ENCODE results near the gene SELENOS. TPM values are rescaled to one million over a fixed set of nuclear protein-coding genes. Genes with fewer than 3 reads are reported as not detected.

SELENOS gene
- total and polyA plus RNA-seq, 7 donors, result 25.7 to 201 (median 98.9) TPM

- Histone ChIP-seq H3K36me3 (ENCODE audit: insufficient read depth in 1 of 2, low read depth in 1 of 2) (no peaks in the 10 kb centered on the region), H3K27me3 (ENCODE audit: insufficient read depth in 3 of 3, low read length in 2 of 3) (no peaks in the 10 kb centered on the region), H3K4me3 (no peak overlapping the region), H3K4me1 (peaks cover 13% of the 10 kb centered on the region), H3K27ac (no peak overlapping the region), H3K9me3 (no peaks in the 10 kb centered on the region)
- intact Hi-C loops (cut with DNase I), result loop anchor here (2.0 to 10.0 kb wide), 3 partner anchors 130 to 330 kb away; no protein-coding TSS in a partner anchor
- WGBS, 3 donors, result 68 to 72% (median 68%) methylated on average over 5 of the region's 5 CpGs
- DNase-seq (no peak), ATAC-seq (no peak)
- TF ChIP-seq CTCF (IDR thresholded peaks at IDR 0.05), result no peak
Measured at GRCh38 chr15:101255051-101255395, 22.3 kb downstream of the SELENOS start.

- no peak for TF ChIP-seq CTCF (IDR thresholded peaks at IDR 0.05)
Measured at GRCh38 chr15:101254157-101255050, 22.9 kb downstream of the SELENOS start.

GRCh38 chr15:101252836-101253235 lies 24.4 kb downstream of the SELENOS start:
- 46 to 62% (median 53%) methylated on average over 3 of the region's 3 CpGs for WGBS, 3 donors
- DNase-seq (no peak), ATAC-seq (no peak)
- no peaks in the 10 kb centered on the region for H3K9me3 ChIP-seq
- H3K4me1 ChIP-seq, result peaks cover 34% of the 10 kb centered on the region
- H3K27me3 ChIP-seq (ENCODE audit: insufficient read depth in 3 of 3, low read length in 2 of 3), result no peaks in the 10 kb centered on the region
- peak overlapping the region; percentile 75 for H3K4me3 ChIP-seq
- intact Hi-C loops (cut with DNase I), result loop anchor here (5.0 to 10.0 kb wide), 3 partner anchors 66 to 328 kb away; no protein-coding TSS in a partner anchor
- TF ChIP-seq CTCF (IDR thresholded peaks at IDR 0.05), result no peak
- no peaks in the 10 kb centered on the region for H3K36me3 ChIP-seq (ENCODE audit: insufficient read depth in 1 of 2, low read depth in 1 of 2)
- peak overlapping the region; percentile 84 for H3K27ac ChIP-seq

More at GRCh38 chr15:101254157-101255050, 22.9 kb downstream of the SELENOS start:
- 79 to 82% (median 81%) methylated on average over 11 of the region's 11 CpGs for WGBS, 3 donors
- no peaks in the 10 kb centered on the region for H3K9me3 ChIP-seq
- peaks cover 19% of the 10 kb centered on the region for H3K4me1 ChIP-seq
- DNase-seq (no peak), ATAC-seq (no peak)
- intact Hi-C loops (cut with DNase I), result loop anchor here (1.0 to 10.0 kb wide), 5 partner anchors 67 to 330 kb away; no protein-coding TSS in a partner anchor
- no peaks in the 10 kb centered on the region for H3K27me3 ChIP-seq (ENCODE audit: insufficient read depth in 3 of 3, low read length in 2 of 3)
- no peak overlapping the region for H3K4me3 ChIP-seq
- no peaks in the 10 kb centered on the region for H3K36me3 ChIP-seq (ENCODE audit: insufficient read depth in 1 of 2, low read depth in 1 of 2)
- no peak overlapping the region for H3K27ac ChIP-seq

GRCh38 chr15:101251830-101252820 lies 25.2 kb downstream of the SELENOS start, which contains the start of gene CHSY1:
CHSY1 (minus strand) TSS chr15:101252048; CDS start chr15:101251456, 592 bp downstream.
- peak within 1 kb of the TSS; percentile 84 for H3K27ac ChIP-seq
- H3K9me3 ChIP-seq, result no peaks in the 10 kb centered on the region
- no peaks in the 10 kb centered on the region for H3K27me3 ChIP-seq (ENCODE audit: insufficient read depth in 3 of 3, low read length in 2 of 3)
- no peaks in the 10 kb centered on the region for H3K36me3 ChIP-seq (ENCODE audit: insufficient read depth in 1 of 2, low read depth in 1 of 2)
- DNase-seq (peak; percentile 96 to 97), ATAC-seq (peak; percentile 90 to 94 (median 92))
- peaks cover 34% of the 10 kb centered on the region for H3K4me1 ChIP-seq
- peak within 1 kb of the TSS; percentile 75 for H3K4me3 ChIP-seq
- WGBS, 3 donors, result 1% methylated on average over 72 to 108 of the region's 108 CpGs
- peak; percentile 22 for TF ChIP-seq CTCF (IDR thresholded peaks at IDR 0.05)
- intact Hi-C loops (cut with DNase I), result loop anchor here (5.0 to 10.0 kb wide), 3 partner anchors 65 to 327 kb away; no protein-coding TSS in a partner anchor

Data from psoas muscle (tissue), 8 donors.